Fibroblast of skin of left quadriceps (primary cell): ENCODE measurements around the gene GNG2.

Source experiments
- DNase-seq, 2 experiments: peaks; one replicate each; pipeline ENCODE4 v3.0.0-alpha.2; 2013; ENCODE audit warnings: low read depth in 2 of 2

Gene GNG2

GRCh38 chr14:51860164-51860824 is at the start of gene GNG2:
Gene GNG2 (plus strand): TSS chr14:51860612. CDS start chr14:51950679, 90,067 bp downstream.
- DNase-seq = peak in 1 of 2 experiments; percentile 56

- peak in 1 of 2 experiments; percentile 17 for DNase-seq
Measured at GRCh38 chr14:51811706-51812105, 48.7 kb upstream of the GNG2 start.

DNA sequence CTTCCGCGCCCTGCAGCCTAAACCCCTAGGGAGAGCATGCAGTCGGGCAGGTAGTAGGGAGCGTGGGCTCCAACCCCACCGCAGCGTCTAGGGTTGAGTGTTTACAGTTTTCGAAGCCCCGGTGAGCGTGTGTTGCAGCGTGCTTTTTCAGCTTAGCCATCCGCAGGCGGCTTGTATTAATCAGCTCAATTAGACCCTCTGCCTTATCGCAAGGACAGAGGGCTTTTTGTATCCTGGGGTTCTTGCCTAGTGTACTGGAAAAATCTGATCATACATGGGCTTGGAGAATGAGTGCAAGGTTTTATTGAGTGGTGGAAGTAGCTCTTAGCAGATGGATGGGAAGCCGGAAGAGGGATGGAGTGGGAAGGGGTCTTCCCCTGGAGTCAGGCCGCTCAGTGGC is 44.4 kb upstream of the GNG2 start:
- no peak for DNase-seq

DNA sequence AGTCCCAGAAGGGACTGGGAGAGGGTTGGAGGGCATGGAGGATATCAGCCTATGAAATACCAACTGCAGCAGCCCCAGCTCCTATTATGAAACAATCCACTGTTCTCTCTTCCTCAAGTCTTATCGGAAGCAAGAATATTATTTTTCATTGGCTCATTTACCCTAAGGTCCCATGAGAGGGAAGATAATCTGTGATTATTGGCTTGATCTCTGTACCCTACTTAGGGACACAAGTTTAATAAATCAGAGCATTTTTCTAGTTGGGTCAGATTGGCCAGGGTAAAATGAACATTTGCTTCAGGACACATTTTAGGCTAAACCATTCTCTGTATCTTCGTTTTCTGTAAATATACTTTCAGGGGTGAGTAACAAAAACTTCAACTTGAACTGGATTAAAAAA is 43.1 kb upstream of the GNG2 start:
- no peak for DNase-seq

GRCh38 chr14:51818748-51819380 is 41.5 kb upstream of the GNG2 start:
- no peak for DNase-seq

GRCh38 chr14:51821822-51822221 is 38.6 kb upstream of the GNG2 start:
- DNase-seq = peak in 1 of 2 experiments; percentile 52

GRCh38 chr14:51822499-51822898 is 37.9 kb upstream of the GNG2 start:
- DNase-seq = no peak

GRCh38 chr14:51823706-51824105 is 36.7 kb upstream of the GNG2 start:
- DNase-seq = no peak

- no peak for DNase-seq
Measured at GRCh38 chr14:51824191-51824590, 36.2 kb upstream of the GNG2 start.

DNA sequence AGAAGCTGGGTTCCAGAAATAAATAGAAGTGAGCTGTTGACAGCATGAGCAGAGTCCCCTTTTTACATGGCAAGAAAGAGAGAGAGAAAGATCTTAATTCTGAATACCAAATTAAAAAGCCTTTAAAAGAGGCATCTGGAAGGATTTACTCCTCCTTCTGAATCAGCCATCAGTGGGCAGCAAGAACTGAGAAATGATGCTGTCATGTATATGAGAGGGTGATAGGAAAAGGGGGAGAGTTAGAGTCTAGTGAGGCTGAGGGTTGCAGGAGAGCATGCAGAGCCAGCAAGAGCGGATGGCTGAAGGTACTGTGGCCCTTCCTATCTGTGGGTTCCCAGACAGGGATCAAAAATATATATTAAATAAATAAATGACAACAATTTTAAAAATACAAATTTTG is 34.5 kb upstream of the GNG2 start:
- DNase-seq = no peak

DNA sequence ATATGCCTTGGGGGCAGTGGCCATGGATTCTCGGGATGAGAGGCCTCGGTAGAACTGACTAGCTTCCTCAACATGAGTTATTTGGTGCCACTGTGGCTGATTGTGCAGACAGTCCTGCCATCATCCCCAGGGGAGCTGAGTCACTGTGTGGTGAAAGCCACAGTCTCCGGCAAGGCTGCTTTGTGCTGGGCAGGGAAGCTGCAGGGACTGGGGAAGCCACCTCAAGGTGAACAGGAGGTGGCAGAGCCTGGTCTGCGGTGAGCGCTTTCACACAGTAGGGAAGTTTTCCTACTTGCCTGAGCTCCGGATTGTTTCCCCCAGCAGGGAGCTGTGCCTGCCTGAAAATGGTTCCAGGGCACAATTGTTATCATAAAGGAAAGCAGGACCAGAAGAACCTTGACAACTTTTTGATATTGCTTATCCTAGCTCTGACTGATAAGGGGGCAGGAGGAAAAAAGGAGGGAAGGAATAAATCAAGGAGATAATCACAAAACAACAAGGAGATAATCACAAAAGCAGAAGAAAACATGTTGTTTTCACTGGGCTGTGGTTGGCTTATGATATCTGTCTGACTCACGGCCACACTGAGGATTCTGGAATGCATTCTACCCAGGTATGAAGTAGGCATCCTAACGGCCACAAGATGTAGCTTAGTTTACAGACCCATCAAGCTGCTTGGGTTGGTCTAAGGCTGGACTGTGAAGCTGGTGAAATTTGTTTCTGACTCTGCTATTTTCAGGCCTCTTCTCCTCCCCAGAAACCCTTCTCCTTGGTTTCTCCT is 32.2 kb upstream of the GNG2 start:
- DNase-seq = no peak

DNA sequence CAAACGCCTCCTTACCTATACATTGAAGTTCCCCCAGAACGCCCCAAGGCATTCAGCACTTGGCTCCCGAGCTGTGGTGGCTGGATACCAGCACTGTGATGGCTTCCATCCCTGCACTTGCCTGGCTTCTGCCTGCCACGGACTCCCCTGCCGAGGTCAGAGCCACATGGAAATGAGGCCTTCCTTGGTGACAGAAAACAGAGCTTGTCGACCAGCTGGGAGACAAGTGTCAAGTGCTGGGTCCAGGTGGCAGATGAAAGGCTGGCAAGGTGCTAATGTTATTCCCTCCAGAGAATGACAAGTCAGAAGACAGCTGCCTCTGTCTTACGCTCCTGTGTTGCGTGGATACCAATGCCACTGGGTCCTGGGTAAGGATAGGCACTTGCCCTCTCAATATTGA is 26.2 kb upstream of the GNG2 start:
- DNase-seq = no peak

DNA sequence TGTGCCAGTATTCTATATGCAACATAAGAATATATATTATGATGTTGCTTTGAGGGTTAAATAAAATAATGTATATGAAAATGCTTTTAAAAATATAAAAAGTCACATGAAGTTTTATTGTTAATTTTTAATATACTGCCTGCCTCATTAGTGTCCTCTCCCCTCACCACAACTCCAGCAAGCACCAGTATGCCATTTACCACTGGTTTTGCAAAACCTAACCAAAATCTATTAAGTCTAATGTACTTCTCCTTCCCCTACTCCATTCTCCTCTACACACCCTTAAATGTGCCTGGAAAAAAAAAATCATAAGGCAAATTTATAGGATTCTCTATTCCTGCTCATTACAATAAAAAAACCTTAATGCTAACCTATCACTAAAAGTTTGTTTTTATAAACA is 24.0 kb upstream of the GNG2 start:
- DNase-seq = no peak

GRCh38 chr14:51844081-51844881 is 16.1 kb upstream of the GNG2 start:
- no peak for DNase-seq

DNA sequence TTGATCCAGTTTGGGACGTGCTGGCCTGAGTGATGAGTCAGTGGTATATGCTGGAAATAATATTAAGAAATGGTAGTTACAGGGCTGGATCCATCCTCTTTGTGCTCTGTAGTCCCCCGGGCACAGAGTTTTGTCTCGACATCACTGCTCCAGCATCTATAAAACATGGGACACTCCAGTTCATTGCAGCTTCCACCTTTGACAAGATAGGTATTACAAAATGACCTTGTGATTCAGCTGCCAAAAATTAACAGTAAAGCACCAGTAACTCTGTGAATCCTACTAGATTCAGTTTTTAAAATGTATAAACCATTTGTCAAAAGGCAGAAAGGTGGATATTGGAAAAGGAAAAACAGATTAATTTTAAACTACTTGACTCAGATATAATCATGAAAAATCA is 14.6 kb upstream of the GNG2 start:
- DNase-seq = no peak

- no peak for DNase-seq
Measured at GRCh38 chr14:51846631-51847488, 13.6 kb upstream of the GNG2 start.

GRCh38 chr14:51847489-51847796 is 13.0 kb upstream of the GNG2 start:
- no peak for DNase-seq

- DNase-seq = no peak
Measured at GRCh38 chr14:51848120-51848519, 12.3 kb upstream of the GNG2 start.

DNA sequence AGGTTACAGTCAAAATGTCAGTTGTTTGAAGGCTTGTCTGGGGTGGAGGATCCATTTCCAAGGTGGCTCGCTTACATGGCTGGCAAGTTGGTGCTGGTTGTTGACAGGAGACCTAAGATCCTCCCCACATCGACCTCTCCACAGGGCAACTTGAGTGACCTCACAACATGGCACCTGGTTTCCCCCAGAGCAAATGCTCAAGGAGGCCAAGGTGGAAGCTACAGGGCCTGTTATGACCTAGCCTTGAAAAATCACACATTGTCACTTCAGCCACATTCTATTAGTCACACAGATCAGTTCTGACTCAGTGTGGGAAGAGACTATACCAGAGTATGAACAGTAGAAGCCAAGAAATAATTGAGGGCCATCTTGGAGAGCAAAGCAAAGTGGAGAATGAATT is 11.3 kb upstream of the GNG2 start:
- DNase-seq = no peak

- no peak for DNase-seq
Measured at GRCh38 chr14:51850651-51851050, 9.8 kb upstream of the GNG2 start.

GRCh38 chr14:51852541-51852940 is 7.9 kb upstream of the GNG2 start:
- no peak for DNase-seq
